Inflammatory macrophage treated with lipopolysaccharide for 4 hours (primary cell): ENCODE data around the gene SLC22A31.
"Not testable (repeated sequence)": the region's sequence is repeated elsewhere in the genome, so short reads cannot be mapped to it uniquely, and the experiment has no call there.

Source experiments
- DNase-seq: peaks from one replicate; pipeline ENCODE4 v3.0.0-alpha.2; 2020

Gene SLC22A31

GRCh38 chr16:89178453-89179147 lies 21.7 kb downstream of the SLC22A31 start:
- no peak for DNase-seq

- DNase-seq: no peak
These were observed 22.8 kb downstream of the SLC22A31 start for GRCh38 chr16:89177501-89177900.

DNA sequence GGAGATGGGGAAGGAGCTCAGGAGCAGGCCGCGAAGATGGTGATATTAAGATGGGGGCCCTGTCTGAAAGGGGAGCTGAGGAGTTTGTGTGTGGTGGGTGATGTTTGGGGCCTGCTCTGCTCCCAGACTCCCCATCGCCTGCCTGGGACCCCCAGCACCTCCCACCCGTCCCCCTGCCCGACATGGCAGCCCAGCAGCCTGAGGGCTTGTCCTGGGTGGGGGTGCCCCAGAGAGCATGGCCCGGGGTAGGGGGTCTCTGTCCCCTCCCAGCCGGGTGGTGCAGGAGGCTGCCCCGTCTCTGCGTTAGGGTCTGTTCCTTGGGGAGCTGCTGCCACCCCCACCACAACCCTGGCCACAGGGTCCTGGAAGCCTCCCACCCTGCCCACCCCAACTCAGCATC lies 23.6 kb downstream of the SLC22A31 start:
- DNase-seq: no peak

- DNase-seq: no peak
These were observed 24.1 kb downstream of the SLC22A31 start for GRCh38 chr16:89176147-89176690.

DNA sequence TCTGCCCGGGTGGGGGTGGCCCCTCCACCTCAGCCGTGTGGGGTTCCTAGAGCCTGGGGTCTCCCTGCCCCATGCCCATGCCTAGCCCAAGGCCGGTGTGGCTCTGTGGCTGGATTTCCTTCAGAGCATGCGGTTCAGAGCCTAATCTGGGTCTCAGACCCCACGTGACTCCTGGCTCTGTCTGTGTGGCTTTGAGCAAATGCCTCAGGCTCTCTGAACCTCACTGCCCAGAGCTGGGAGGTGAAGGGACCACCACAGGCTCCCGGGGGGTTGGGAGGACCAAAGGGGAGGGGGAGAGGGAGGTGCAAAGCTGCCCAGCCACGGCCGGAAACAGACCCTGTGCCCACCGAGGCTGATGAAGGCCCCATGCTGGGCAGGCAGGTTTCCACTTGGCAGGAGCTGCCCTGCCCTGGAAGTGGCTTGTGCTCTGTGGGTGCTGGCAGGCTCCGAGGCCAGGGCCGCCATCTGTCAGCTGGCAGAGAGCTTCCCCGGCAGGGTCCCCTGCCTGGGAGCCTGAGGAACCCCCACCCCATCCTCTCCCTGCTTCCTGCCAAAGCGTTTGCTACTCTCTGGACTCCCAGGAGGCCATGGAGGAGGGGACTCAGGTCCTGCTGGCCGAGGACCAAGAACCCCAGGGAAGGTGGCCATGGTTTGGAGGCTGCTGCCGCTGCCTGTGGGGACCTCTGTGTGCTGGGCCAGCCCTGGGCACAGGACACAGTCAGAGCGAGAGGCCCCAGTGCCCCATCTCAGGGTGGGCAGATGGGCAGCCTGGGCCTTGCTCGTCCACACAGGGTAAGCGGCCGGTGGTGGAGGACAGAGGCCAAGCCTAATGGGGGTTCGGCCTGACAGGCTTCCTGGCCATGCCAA lies 24.8 kb downstream of the SLC22A31 start:
- DNase-seq: no peak

- no peak for DNase-seq
These were observed 25.5 kb downstream of the SLC22A31 start for GRCh38 chr16:89174877-89175276.

GRCh38 chr16:89174055-89174827 lies 26.1 kb downstream of the SLC22A31 start:
- no peak for DNase-seq

GRCh38 chr16:89173174-89173921 lies 27.0 kb downstream of the SLC22A31 start:
- no peak for DNase-seq

GRCh38 chr16:89172528-89173173 lies 27.7 kb downstream of the SLC22A31 start:
- no peak for DNase-seq

GRCh38 chr16:89172171-89172527 lies 28.2 kb downstream of the SLC22A31 start:
- no peak for DNase-seq

DNA sequence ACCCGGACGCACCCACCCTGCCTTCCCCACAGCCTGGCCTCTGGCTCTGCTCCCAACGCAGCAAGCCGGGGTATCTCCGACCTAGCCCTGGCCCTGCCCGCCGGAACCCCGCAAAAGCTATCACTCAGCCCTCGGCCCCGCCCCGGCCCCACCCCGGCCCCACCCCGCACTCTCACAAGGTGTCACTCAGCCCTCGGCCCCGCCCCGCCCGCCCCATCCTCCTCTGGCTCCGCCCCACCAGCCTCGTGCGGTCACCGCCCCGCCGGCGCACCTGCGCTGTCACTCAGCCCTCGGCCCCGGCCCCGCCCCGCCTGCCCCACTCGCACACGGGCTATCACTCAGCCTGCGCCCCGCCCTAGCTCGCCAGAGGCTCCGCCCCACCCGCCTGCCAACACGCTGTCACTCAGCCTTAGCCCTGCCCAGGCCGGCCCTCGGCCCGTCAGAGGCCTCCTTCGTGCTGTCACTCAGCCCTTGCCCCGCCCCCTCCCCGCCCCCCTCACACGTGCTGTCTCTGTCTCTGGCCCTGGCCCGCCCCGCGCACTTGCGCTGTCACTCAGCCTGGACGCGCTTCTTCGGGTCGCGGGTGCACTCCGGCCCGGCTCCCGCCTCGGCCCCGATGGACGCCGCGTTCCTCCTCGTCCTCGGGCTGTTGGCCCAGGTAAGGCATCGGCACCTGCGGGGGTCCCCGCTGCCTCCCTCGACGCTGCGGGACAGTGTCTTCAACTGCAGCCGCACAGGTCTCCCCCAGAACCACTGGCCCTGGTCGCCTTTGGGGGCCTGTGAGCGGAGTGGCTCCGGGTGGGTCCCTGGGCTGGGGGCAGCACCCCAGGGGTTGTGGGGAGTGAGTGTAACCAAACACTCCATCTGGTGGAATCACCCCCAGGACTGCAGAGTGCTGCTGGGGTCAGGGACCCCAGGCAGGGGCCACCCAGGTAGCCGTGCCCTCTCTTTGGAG lies 28.8 kb downstream of the SLC22A31 start, which contains the start of gene CDH15:
TSS of gene CDH15 (plus strand) at position 533 of the 955 bp plus-strand sequence. CDS start at position 617, 84 bp downstream.
- DNase-seq: peak; percentile 91

DNA sequence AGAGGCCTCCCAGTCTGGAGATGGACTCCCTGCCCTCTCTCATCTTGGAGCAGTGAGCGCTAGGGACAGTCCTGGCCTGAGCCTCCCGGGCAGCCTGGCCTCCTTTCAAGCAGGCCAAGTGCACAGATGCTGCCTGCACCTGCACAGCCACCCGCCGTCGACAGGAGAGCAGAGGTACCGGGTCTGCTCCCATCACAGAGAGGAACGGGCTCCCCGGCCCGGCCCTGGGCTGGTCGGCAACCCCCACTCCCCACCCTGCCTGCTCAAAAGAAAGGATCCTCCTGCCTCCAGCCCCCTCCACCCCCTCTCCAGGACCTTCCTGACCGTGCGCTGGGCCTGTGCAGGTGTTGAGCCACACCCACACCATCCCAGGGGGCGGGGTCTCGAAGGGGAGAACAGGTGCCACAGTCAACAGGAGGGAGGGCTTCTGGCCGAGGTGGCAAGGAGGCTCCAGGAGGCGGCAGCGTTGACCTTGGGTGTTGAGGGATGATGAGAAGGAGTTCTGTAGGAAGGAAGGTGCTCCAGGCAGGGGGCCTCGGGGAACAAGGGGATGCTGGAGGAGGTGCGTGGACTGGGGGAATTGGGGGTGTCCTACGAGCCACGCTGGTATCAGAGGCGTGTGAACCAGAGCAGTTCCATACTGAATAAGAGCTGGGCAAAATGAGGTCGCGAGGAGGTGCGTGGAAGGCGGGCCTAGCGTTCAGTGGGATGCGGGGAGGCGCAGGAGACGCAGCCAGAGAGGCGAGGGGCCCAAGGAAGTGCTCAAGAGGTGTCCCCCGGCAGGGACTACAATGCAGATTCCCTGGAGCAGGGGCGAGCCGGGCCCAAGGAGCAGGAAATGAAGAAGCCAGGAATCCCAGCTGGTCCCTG lies 29.8 kb downstream of the SLC22A31 start:
- no peak for DNase-seq

- DNase-seq: no peak
These were observed 30.6 kb downstream of the SLC22A31 start for GRCh38 chr16:89169778-89170177.

DNA sequence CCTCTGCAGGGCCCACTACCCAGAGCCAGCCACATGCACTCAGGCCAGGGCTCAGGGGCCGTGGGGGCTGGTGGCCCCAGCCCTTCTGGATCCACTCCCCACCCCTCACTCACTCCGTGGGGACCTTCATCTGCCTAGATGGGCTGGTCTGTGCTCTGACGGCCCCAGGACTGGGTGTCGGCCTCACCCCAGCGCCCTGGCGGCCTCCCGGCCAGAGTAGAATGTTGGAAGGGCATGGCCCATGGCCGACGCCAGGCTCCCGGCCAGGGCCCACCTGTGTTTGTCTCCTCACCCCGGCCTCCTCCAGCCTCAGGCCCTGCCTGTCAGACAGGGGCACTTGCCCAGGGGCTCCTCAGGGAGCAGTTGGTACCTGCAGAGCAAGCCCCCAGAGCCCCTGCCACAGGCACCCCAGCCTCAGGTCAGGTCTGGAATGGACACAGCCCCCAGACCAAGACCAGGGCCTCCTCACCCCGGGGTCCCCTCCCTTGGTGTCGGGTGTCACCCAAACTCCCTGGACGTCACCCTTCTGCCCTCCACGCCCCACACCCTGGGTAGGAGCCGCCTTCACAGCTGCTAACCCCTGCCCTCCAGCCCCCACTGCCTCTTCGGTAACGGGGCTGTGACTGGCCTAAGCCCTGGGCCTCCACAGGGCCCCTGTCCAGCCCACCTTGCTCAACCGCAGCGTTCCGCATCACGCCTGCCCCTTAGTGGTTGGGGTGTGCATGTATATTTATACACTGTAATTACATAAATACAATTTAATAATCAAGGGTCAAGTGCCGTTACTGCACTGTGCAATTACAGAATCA lies 31.8 kb downstream of the SLC22A31 start:
- no peak for DNase-seq

DNA sequence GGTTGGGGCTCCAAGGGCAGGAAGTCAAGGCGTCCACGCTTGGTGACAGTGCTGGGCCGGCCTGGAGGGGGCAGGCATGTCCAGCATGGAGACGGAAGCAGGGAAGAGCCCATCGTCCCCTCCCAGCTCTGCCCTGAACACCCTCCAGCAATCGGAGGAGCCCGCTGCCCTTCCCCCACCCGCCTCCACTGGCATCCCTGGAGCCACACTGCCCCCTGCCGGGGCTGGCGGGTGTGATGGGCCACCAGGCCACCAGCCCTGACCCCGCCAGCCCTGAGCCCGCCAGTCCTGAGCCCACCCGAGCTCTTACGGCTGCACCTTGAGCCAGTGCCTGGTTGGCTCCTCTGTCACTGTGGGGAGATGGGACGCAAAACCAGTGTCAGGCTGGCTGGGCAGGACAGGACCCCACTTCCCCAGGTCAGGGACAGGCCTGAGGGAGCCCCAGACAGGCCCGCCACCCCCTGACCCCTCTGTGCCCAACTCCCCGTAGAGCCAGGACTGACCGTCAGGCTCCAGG lies 32.9 kb downstream of the SLC22A31 start:
- DNase-seq: peak; percentile 72

DNA sequence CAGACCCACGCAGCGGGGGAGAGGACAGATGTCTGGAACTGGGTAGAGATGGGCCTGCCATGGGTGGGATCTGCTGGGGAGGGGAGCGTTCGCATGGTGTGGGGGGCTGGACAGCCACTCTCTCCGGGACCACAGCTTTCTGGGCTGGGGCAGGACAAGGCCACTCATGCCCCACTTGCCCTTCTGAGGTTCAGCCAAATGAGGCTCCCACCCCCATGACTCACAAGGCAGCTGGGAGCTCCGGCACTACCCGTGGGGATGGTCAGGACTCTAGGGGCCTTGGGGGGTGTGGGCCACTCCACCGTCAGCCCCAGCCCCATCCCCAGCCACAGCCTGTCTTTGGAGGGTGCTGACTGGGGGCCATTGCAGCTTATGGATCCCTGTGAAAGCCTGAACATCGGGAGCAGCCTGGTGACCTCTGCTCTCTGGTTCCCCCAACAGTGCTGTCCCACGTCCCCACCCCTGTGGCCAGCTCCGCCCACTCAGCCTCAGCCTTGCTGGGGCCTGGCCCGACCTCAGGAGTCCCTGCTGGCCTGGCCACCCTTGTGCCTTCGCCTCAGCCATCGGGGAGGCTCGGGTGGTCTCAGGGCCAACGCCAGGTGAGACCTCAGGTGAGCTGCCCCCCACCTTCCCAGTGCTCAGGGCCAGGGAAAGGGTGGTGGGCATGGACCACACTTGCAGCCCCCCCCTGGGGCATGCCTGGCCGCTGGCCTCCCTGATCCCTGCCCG lies 33.5 kb downstream of the SLC22A31 start:
- no peak for DNase-seq

DNA sequence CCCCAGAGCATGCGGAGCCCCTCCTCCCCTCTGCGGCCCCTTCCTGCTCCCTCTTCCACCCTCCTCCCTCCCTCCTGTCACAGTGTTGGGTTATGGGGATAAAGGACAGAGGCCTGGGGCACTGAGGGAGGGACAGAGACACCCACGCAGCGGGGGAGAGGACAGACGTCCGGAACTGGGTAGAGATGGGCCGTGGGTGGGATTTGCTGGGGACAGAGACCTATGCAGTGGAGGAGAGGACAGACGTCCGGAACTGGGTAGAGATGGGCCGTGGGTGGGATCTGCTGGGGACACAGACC lies 34.7 kb downstream of the SLC22A31 start:
- DNase-seq: not testable (repeated sequence)
